HG02623 (cell line): Measurements from ENCODE around the gene CTNND2.
"Not testable (repeated sequence)": the region's sequence is repeated elsewhere in the genome, so short reads cannot be mapped to it uniquely, and the experiment has no call there.

Experiments used
- ATAC-seq: cut with Tn5 transposase; IDR thresholded peaks from one replicate; pipeline ENCODE4 v1.9.1; 2021; ENCODE audit warnings: moderate library complexity; ENCODE audit not compliant: unreplicated experiment

Gene CTNND2

DNA sequence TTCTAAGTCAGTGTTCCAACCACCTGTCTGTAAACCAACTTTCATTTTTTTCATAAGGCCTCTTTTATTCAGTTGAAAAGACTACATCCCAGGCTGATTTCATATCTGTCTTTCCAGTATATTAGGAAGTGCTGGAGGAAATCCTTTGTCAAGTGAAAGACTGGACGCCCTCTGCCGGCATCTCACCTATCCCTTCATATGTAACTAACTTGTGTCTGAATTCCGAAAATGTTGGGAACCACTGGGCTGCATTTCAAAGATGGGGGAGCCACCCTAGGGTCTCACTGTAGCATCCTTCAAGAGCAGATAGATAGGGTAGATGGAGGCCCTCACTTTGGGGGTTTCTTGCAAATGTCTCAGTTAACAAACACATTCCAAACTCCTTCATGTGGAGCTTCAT lies 569.8 kb downstream of the CTNND2 start:
- ATAC-seq, result no peak

DNA sequence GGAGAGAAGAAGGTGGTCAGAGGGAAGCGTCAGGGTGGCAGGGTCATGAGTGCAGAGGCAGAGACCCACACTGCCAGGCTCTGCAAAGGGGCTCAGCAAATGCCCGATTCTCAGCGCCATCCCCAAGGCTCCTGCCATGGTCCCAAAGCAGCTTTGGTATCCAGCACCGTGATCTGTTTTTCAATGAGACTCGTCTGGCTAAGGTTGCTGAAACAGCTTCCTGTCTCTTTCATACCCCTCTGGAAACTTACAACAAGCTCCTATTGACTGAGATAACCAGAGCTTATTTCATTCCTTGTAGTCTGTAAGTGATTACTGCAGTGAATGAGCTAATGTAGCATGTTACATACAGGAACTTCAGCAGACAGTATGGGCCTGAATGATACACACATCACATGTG lies 574.6 kb downstream of the CTNND2 start:
- no peak for ATAC-seq

DNA sequence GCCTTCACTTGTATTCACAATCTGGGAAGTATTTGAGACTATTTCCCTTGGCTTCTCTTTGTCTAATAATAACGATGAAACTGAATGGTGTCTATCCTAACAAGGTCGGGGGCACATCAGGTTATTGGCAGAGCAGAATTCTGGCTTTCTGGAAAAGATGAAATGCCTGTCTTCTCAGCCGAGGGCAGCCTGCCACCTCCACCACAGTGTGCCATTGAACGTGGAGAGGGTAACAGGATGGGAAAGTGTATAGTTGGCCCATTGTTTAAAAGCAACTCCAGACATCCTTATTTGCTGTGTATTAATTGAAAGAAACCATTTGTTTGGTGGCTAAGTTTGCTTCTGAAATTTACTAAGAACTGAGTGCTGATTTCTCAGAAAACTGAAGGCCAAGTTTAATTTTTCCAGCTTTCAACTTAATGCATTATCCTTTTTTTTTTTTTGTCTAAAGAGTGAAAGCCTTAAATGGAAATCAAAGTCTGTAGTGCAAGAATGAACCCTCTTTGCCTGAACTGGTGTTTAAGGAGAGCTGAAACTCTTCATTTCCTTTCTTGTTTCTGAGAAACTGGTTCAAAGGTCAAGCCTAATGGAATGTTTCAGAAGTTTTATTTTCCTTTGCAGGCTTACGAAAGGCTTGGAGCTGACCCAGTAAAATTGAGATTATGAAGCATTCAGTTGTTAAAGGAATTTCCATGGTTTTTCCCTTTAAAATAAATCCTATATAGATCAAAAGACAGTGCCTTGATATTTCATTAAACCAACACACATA lies 579.5 kb downstream of the CTNND2 start:
- ATAC-seq, result no peak

DNA sequence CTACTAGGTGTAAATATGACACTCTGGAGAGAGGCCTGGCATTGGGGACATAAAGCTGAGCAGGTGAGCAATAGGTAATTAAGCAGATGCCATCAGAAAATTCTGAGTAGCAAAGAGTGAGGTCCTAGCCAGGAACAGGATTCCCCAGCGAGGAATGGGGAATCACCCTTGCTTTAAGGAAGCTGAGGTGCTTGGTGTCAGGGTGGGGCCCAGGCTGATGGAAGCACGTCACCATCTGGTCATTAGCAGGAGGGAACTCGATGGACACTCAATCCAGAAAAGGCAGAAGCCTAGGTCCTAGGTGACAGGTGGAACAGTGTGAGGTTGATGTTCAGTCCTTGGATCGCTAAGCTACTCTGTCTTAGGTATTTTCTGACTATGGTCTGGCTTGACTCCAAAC lies 580.5 kb downstream of the CTNND2 start:
- no peak for ATAC-seq

DNA sequence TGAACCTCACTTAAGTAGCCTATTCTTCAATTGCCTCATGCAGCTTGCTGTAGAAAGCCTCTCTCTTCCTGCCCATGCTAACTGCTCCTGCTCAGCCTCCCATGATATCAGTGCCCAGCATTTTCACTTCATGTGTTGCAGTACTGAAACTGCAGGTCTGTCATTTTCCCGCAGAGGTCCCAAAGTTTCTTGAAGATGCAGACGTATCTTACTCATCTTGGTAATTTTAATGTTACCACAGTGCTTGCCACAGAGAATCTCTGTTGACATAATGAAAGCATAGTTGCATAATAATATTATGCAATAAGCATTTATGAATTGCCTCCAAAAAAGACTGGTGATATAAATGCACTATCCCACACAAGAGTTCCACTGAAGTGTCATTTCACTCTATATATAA lies 582.1 kb downstream of the CTNND2 start:
- ATAC-seq, result no peak

DNA sequence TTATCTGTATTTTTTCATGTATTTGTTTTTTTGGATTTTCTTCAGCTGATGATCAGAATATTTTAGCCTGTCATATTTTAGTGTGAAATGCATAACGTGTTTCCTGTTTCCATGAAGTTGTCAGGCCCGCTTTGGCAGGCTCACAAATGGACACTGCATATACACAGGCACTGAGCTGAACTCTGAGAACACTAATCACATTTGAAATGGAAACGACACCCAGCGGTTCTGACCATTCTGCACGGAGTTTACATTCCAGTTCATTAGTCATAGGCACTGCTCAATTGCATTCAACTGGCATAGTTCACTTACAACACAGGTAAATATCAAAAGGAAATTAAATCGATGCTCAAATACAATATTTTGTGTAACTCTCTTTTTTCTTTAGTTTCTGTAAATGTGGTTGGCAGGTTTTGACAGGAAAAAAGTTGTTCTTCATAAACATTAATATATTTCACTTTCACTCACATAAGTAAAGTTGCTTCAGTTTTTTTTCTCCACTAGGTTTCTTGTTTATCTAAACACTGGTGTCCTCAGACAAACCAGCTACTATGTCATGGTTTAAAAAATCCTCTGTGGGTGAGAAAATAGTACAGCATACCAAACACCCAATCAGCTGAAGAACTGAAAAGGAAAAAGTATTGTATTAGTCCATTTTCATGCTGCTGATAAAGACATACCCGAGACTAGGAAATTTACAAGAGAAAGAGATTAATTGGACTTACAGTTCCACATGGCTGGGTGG lies 584.2 kb downstream of the CTNND2 start:
- ATAC-seq, result no peak

DNA sequence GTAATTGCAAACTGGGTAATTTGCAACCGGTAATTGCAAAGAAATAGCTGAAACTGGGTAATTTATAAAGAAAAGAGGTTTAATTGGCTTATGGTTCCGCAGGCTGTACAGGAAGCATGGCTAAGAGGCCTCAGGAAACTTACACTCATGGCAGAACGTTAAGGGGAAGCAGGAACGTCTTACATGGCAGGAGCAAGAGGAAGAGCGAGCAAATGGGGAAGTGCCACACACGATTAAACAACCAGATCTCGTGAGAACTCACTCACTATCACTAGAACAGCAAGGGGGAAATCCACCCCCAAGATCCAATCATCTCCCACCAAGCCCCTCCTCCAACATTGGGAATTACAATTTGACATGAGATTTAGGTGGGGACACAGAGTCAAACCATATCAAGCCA lies 590.6 kb downstream of the CTNND2 start:
- ATAC-seq, result not testable (repeated sequence)

DNA sequence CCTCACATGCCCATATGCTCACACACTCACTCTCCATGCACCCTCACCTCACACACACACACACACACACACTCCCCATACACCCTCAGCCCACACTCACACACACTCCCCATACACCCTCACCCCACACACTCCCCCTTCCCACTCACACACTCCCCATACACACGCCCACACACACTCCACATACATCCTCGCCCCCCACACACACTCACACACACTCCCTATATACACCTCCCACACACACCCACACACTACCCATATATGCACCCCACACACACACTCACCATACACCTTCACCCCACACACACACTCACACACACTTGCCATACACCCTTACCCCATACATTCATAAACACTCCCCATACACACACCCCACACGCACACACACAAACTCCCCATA lies 592.5 kb downstream of the CTNND2 start:
- no peak for ATAC-seq

DNA sequence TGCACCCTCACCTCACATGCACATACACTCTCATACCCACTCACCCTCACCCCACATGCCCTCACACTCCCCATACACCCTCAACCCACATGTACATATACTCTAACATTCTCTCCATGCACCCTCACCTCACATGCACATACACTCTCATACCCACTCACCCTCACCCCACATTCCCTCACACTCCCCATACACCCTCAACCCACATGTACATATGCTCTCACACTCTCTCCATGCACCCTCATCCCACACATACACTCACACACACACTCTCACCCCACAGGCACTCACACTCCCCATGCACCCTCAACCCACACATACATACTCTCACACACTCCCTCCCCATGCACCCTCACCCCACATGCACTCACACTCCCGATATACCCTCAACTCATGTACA lies 593.0 kb downstream of the CTNND2 start:
- ATAC-seq, result no peak

DNA sequence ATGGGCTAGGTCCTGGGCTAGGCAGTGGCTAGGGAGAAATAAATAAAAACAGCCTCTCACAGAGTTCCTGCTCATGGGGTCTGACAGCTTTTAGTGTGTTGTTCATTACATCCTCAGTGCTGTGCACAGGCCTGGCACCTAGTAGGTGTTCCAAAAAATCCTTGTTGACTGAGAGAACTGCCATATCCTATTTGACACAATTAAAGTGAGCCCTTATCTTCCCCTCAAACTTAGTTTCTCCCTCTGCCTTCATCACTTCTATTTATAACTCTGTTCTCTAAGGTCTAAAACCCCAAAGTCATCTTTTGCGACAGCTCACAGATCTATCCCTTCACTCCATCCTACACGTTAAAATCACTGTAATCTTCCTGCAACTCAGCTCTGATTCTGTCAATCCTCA lies 594.1 kb downstream of the CTNND2 start:
- no peak for ATAC-seq

DNA sequence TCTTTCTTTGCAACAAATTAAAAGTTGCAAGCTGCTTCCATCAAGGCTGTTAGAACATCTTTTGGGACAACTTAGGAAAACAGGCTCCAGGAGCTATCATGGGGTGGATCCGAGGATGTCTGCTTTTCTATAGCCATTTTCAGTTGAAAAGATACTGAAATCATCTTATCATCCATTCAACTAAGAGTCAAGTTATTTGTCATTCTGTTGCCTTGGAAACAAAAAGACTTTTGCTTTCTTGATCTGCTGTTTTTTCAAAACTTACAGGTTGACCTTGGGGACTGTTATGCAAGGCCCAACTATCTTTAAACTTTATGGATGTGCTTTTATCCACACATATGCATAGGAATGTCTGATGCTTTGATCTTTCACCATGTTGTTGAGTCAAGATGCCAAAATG lies 597.9 kb downstream of the CTNND2 start:
- ATAC-seq, result no peak

DNA sequence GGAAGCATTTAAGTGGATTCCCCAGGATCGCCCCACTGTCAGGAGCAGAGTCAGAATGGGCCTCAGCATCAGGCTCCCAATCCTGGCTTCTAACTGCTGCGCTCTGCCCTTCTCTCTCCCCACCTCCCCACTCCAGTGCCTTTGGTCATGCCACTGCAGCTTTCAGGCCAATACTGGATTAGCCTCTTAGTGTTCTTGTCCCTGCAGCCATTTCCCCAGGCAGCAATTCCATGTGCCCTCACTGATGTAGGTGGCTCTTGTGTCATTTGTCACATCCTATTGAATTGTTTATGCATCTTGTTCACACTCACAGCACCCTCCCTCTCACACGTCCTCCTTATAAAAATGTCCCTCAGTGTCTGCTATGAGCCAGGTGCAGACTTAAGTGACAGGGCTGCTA lies 599.0 kb downstream of the CTNND2 start:
- no peak for ATAC-seq

DNA sequence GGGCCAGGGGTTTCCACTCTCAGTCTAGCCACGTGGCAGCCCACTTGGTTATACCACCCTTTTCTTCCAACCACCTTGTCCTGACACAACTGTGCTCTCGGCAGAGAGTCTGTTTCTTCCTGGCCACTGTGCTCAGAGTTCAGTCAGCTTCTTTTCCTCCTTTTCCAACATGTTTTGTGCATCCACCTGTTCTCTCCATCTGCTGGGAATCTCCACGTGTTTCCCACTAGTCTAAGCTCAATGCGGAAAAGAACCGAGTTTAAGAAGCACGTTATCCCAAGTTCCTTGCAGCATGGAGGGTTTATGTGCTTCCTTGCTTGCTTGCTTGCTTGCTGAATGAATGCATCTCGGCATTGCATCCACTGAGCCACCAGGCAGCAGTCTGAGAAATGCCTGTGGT lies 599.6 kb downstream of the CTNND2 start:
- no peak for ATAC-seq

DNA sequence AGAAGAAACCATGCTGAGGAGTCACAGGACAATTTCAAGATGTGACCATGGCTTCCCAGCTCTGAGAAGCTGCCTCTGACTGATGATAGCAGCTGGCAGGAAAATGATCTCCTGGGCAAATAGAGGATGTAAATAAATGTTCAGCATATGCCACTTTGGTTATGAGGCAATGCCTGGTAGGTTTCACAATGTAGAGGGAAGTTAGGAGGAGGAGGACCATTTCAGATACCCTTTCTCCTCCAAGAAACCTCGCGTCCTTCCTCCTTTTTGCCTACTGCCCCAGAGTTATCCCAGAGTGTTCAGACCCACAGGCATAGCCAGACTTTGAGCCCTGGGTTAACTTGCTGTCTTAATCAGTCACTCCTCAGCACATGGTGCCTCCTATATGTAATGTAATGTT lies 601.6 kb downstream of the CTNND2 start:
- no peak for ATAC-seq

DNA sequence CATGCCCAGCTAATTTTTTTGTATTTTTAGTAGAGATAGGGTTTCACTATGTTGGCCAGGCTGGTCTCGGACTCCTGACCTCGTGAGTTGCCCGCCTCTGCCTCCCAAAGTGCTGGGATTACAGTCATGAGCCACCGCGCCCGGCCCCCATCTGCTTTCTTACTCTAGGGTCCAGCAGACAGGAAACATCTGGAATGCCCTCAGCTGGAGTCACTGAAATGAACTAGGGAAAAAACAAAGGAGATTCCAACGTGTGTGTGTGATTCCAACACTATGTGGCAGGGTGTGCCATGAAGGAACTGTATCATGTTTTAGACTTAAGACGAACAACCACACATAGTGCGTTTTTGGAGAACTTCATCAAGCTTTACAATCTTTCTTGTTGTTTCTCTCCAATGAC lies 603.1 kb downstream of the CTNND2 start:
- ATAC-seq, result no peak

DNA sequence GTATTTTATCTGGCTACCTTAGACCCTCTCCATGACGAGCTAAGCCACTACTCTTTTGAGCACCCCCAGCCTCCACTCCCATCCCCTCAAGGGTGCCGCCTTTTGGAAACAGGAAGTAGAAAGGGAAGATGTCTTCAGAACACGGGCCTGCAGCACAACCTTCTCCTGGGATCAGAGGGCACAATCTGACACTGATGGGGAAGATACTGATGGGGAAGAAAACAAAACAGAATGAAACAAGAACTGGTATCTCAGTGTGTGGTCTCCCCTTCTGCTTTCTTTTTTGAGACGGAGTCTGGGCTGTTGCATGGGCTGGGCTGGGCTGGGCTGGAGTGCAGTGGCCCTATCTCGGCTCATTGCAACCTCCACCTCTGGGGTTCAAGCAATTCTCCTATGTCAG lies 603.5 kb downstream of the CTNND2 start:
- ATAC-seq, result no peak

DNA sequence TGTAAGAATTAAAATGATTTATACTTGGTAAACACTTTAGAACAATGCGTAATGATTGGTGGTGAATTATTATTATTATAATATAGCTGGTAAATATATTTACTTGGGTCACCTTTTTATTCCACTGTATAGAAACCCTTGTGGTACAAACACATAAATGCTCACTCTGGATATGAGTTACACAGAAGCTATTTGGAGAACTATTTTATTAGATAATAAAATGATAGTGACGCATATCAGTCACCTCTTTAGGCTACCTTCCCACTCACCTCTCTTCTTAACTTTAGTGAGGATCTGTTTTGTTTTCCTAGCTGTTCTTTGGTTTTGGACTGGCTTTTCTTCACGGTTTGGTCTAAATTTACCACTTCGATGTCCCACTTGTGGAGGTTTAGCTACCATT lies 605.4 kb downstream of the CTNND2 start:
- no peak for ATAC-seq

DNA sequence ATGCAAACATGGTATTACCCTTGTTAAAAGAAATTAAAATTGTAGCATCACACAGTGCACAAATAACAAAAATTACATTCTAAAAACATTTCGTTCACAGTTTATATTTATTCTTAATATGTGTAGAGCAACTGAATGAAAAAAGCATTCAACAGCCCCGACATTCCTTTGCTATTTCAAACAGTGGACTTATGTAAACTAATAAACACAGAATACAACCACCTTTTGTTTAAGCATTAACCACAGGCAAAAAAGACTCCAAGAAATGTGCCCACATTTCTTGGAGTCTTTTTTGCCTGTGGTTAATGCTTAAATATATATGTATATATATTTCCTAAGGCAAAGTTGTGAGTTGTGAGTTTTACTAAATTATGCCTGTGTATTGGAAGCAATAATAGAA lies 610.7 kb downstream of the CTNND2 start:
- no peak for ATAC-seq

DNA sequence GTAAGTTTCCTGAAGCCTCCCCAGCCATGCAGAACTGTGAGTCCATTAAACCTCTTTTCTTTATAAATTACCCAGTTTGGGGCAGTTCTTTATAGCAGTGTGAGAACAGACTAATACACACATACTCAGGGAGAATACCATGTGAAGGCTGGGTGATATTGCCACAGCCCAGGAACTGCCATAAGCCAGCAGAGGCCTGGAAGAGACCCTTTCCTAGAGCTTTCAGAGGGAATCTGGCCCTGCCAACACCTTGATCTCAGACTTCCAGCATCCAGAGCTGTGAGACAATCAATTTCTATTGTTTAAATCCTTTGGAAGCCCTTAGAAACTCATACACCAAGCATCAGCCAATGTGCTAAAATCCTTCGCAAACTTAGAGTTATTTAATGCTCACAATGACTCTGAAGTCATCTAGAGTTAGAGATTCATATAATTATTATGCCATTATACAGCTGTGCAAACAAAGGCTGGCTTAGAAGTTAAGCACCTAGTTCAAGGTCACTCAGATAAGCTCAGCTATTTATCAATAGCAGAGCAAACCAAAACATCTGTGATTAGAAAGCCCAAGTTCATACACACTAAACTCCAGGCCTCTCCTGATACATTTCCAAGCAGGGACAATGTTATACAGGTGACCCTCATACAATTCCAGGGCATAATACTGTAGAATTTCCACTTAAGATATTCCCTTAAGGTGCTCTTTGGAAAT lies 611.4 kb downstream of the CTNND2 start:
- ATAC-seq, result no peak

DNA sequence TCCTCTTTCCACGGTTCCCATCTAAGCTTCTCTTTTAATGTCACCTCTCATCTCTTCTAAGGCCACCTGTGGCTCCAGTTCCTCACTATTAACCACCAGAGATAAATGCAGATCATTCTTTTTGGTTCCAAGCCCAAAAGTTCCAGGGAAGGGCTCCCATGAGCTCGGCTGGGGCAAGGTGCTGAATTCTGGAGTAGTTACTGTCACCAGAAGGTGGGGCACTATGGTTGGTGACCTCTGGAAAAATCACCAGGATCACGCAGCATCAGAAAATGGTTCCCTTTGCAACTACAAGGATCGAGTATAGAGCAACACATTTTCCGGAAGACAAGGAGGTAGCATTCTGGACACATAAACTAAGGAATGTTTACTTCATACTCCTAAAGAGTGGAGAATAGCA lies 614.5 kb downstream of the CTNND2 start:
- no peak for ATAC-seq

DNA sequence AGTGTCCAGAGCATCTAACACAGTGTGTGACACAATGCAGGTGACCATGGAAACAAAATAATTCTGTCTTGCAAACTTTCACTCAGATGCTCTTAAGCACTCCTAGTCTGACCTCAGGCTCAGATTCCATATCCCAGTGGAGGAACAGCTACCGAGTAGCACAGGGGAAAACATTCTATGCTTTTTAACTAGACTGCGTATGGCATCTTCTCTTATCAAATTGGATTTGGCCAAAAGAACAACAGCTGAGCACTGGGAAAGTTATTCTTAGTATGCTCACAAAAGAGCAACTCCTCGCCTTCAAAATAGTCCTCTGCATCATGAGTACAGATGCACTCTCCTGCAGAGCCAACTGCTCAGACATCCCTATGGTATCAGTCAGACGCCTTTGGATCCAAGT lies 615.0 kb downstream of the CTNND2 start:
- no peak for ATAC-seq

DNA sequence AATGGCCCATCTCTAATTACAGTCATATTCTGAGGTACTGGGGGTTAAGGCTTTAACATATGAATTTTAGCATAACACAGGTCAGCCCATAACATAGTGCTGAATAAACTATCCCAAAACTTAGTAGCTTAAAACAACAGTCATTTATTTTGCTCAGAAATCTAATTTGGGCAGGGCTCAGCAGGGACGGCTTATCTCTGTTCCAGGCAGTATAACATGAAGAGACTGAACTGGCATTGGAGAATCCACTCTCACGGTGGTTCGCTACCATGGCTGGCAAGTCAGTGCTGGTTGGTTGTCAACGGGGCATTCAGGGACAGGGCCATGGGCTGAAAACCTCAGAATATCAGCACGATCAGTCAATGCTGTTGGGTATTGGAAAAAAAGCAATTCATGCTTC lies 622.4 kb downstream of the CTNND2 start:
- ATAC-seq, result no peak
